Colonic mucosa (tissue), 4 donors: ENCODE measurements around the gene SRPK2. TPM values are rescaled to one million over a fixed set of nuclear protein-coding genes. Genes with fewer than 3 reads are reported as not detected.
A peak's percentile ranks its signal among the peaks of the same experiment; 100 is the strongest.
"Not testable (repeated sequence)": the region's sequence is repeated elsewhere in the genome, so short reads cannot be mapped to it uniquely, and the experiment has no call there.

Experiments
- DNase-seq: peaks from one replicate; pipeline ENCODE4 v3.0.0-alpha.2; 2020
- H3K27ac ChIP-seq: fragments of 200-600 bp; one replicate; pipeline ENCODE4 v1.8.0; 2021
- H3K27me3 ChIP-seq: fragments of 200-600 bp; one replicate; pipeline ENCODE4 v1.8.0; 2021
- H3K36me3 ChIP-seq: fragments of 200-600 bp; one replicate; pipeline ENCODE4 v1.8.0; 2021
- H3K4me1 ChIP-seq: fragments of 200-600 bp; one replicate; pipeline ENCODE4 v1.8.0; 2021; ENCODE audit warnings: mild to moderate bottlenecking
- H3K4me3 ChIP-seq: fragments of 200-600 bp; one replicate; pipeline ENCODE4 v1.8.0; 2021
- H3K9ac ChIP-seq, 2 donors: one replicate each; pipeline ENCODE4 v1.7.0; 2013; ENCODE audit warnings: control low read depth in 2 of 2, low read depth in 2 of 2, low read length in 2 of 2
- H3K9me3 ChIP-seq: fragments of 200-600 bp; one replicate; pipeline ENCODE4 v1.8.0; 2021
- CTCF ChIP-seq: fragments of 200-600 bp; IDR thresholded peaks from one replicate; pipeline ENCODE4 v1.8.0; 2022; ENCODE audit warnings: antibody characterized with exemption, mild to moderate bottlenecking
- intact Hi-C: fragments of 100-400 bp; cut with DNase I; formaldehyde crosslinking; loops from one replicate; pipeline ENCODE4 v1.14.1; 2022
- total RNA-seq, 2 donors: library from RNA; stranded (reverse); fragmentation: NEBNext Ultra II Directional in 1 of 2; extraction: Animal tissue kit (Norgen Biotek cat#: 25700) in 1 of 2; gene quantifications; one replicate each; pipeline ENCODE4 v1.2.1, GENCODE V29; 2021
- donor health status: healthy.
- donor health status: DM: no; HTN: no; CAD: no.
- donor health status: DM: no; HTN: no; CAD: no.

SRPK2 gene
- total RNA-seq, result 10 to 100 TPM; 25.0 to 30.1 TPM

GRCh38 chr7:105388356-105389087 is at the start of gene SRPK2:
Gene SRPK2, minus strand, starts transcription at chr7:105388921.
- DNase-seq, result peak; percentile 82

GRCh38 chr7:105438254-105438653 is 49.5 kb upstream of the SRPK2 start:
- no peaks in the 10 kb centered on the region for H3K4me1 ChIP-seq
- intact Hi-C loops, result no loop called here
- H3K36me3 ChIP-seq, result no peaks in the 10 kb centered on the region
- H3K9me3 ChIP-seq, result no peaks in the 10 kb centered on the region
- no peak for TF ChIP-seq CTCF
- no peak overlapping the region for H3K27ac ChIP-seq
- no peak overlapping the region for H3K9ac ChIP-seq
- DNase-seq, result no peak
- no peak overlapping the region for H3K4me3 ChIP-seq
- H3K27me3 ChIP-seq, result no peaks in the 10 kb centered on the region

More at GRCh38 chr7:105388356-105389087, at the start of gene SRPK2:
- H3K27me3 ChIP-seq, result no peaks in the 10 kb centered on the region
- H3K27ac ChIP-seq, result peak within 1 kb of the TSS; percentile 67
- H3K36me3 ChIP-seq, result no peaks in the 10 kb centered on the region
- no peaks in the 10 kb centered on the region for H3K9me3 ChIP-seq
- H3K4me1 ChIP-seq, result no peaks in the 10 kb centered on the region
- intact Hi-C loops, result no loop called here
- peak within 1 kb of the TSS; percentile 68 to 81 for H3K9ac ChIP-seq
- no peak for TF ChIP-seq CTCF
- H3K4me3 ChIP-seq, result peak within 1 kb of the TSS; percentile 91

- H3K36me3 ChIP-seq, DNase-seq, H3K9me3 ChIP-seq, H3K27me3 ChIP-seq, H3K4me3 ChIP-seq, H3K4me1 ChIP-seq, intact Hi-C loops, H3K27ac ChIP-seq, H3K9ac ChIP-seq: not testable (repeated sequence)
Observed at GRCh38 chr7:105437356-105437755, 48.6 kb upstream of the SRPK2 start.

DNA sequence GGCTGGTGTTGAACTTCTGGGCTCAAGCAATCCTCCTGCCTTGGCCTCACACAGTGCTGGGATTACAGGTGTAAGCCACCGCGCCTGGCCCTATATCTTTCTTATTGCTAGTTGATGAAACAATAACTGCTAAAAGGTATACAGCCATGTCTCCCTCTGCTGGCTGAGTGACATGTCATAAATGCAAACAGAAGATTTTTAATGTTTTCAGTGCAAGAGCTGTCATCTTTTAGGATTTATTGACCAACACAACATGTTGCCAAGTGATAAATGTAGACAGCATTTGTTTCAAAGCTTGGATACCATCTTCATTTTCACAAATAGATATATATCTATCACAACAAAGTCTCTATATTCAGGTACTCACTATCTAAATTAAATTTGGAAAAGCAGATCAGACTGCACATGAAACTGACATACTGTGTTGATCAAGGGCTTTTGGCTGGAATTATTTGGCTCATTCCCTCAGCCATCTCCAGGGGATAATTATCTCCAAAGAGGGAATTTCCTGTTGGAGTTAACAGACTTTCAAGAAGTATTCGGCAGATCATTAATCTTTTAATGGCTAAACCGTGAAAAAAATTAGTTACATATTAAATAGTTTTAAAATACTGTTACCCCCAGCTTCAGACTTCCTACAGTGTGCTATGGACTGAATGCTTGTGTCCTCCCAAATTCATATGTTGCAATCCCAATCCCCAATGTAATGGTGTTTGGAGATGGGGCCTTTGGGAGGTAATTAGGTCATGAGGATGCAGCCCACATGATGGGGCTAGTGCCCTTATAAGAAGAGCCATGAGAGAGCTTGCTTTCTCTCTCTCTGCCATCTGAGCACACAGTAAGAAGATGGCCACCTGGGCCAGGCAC is 41.3 kb upstream of the SRPK2 start:
- H3K36me3 ChIP-seq, result no peaks in the 10 kb centered on the region
- H3K9ac ChIP-seq, result no peak overlapping the region
- peak; percentile 53 for DNase-seq
- no peaks in the 10 kb centered on the region for H3K4me1 ChIP-seq
- H3K27me3 ChIP-seq, result no peaks in the 10 kb centered on the region
- TF ChIP-seq CTCF, result peak; percentile 38
- intact Hi-C loops, result no loop called here
- no peak overlapping the region for H3K27ac ChIP-seq
- H3K9me3 ChIP-seq, result no peaks in the 10 kb centered on the region
- no peak overlapping the region for H3K4me3 ChIP-seq

DNA sequence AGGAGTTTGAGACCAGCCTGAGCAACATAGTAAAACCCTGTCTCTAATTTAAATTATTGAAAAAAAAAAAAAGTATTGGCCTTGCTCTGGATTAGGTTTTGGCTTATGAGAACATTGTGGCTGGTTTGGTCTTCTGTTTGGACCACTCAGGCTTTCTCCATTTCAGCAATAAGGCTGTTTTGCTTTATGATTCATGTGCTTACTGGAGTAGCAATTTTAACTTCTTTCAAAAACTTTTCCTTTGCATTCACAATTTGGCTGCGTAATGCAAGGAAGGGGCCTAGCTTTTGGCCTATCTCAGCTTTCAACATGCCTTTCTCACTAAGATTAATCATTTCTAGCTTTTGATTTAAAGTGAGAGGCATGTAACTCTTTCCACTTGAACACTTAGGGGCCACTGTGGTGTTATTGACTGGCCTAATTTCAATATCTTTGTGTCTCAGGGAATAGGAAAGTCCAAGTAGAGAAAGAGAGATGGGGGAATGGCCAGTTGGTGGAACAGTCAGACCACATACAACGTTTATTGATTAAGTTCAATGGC is 38.0 kb upstream of the SRPK2 start:
- Histone ChIP-seq H3K9ac (no peak overlapping the region), H3K27me3 (no peaks in the 10 kb centered on the region), H3K4me3 (no peak overlapping the region), H3K27ac (no peak overlapping the region), H3K9me3 (no peaks in the 10 kb centered on the region), H3K36me3 (no peaks in the 10 kb centered on the region), H3K4me1 (no peaks in the 10 kb centered on the region)
- intact Hi-C loops, result no loop called here
- DNase-seq, result no peak
- TF ChIP-seq CTCF, result no peak
